Memory B cell (primary cell): ENCODE data around the gene CDIPT.
"Not testable (repeated sequence)": the region's sequence is repeated elsewhere in the genome, so short reads cannot be mapped to it uniquely, and the experiment has no call there.

Experiments used
- ATAC-seq: fragments of 150-1000 bp; cut with Tn5 transposase; 2 replicates; pipeline ENCODE4 v1.10.0; 2021; ENCODE audit warnings: low read depth, mild to moderate bottlenecking, moderate library complexity
- DNase-seq, 2 donors: peaks; one replicate each; pipeline ENCODE4 v3.0.0; 2022; ENCODE audit warnings: low spot score in 2 of 2
- H3K27ac Mint-ChIP-seq: one replicate; pipeline ENCODE4 v1.8.0; 2022; ENCODE audit warnings: mild to moderate bottlenecking, moderate library complexity, mixed read lengths
- H3K27me3 Mint-ChIP-seq: one replicate; pipeline ENCODE4 v1.8.0; 2022; ENCODE audit warnings: mixed read lengths
- H3K36me3 Mint-ChIP-seq: one replicate; pipeline ENCODE4 v1.8.0; 2022; ENCODE audit warnings: mild to moderate bottlenecking, mixed read lengths
- H3K4me1 Mint-ChIP-seq: one replicate; pipeline ENCODE4 v1.8.0; 2022; ENCODE audit warnings: mixed read lengths
- H3K4me3 Mint-ChIP-seq: one replicate; pipeline ENCODE4 v1.8.0; 2022; ENCODE audit warnings: mild to moderate bottlenecking, moderate library complexity, mixed read lengths
- H3K9me3 Mint-ChIP-seq: one replicate; pipeline ENCODE4 v1.8.0; 2022; ENCODE audit warnings: mixed read lengths

Gene CDIPT, protein sequence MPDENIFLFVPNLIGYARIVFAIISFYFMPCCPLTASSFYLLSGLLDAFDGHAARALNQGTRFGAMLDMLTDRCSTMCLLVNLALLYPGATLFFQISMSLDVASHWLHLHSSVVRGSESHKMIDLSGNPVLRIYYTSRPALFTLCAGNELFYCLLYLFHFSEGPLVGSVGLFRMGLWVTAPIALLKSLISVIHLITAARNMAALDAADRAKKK

DNA sequence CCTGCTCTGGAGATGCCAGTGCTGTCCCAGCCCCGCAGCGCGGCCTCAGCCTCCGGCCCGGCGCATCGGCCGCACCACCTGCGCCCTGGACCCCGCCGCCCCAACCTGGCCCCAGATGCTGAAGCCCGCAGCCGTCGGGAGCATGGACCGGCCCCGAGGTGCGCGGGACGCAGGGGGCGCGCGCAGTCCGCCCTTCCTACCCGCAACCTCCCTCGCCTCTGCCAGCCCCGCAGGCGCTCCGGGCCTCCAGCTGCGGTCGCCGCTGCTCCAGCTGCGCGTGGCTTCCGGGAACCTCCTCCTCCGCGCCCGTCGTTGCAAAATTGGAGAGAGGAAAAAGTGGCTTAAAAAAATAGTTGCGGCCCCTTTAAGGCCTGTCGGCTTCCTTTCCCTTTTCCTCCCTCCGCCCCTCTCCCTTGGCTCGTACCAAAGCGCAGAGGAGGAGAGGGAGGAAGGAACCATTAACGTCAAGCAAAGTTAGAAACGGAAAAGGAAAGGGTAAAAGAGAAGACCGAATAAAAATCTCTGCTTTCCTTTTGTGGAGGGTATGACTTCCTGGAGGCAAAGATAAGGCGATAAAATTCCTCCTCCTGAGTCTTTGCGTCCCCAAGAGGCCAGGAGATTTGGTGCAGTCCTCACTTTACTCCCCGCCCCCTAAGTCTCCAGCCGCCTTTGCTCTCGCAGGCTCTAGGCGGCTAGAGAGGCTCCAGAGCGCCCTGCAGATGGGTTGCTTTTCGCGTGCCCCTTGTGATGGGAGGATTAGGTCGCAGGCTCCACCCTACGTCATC lies at the start of gene CDIPT:
CDIPT (minus strand) TSS at position 343 of the 785 bp plus-strand sequence. CDS start 369 bp downstream, outside the sequence.
- ATAC-seq (peak; percentile 98), DNase-seq (peak; percentile 88 to 90)
- peaks cover 7% of the 10 kb centered on the region for H3K27me3 Mint-ChIP-seq
- no peaks in the 10 kb centered on the region for H3K9me3 Mint-ChIP-seq
- peaks cover 13% of the 10 kb centered on the region for H3K4me1 Mint-ChIP-seq
- peak within 1 kb of the TSS; percentile 98 for H3K4me3 Mint-ChIP-seq
- peak within 1 kb of the TSS; percentile 96 for H3K27ac Mint-ChIP-seq
- H3K36me3 Mint-ChIP-seq, result peaks cover 15% of the 10 kb centered on the region

DNA sequence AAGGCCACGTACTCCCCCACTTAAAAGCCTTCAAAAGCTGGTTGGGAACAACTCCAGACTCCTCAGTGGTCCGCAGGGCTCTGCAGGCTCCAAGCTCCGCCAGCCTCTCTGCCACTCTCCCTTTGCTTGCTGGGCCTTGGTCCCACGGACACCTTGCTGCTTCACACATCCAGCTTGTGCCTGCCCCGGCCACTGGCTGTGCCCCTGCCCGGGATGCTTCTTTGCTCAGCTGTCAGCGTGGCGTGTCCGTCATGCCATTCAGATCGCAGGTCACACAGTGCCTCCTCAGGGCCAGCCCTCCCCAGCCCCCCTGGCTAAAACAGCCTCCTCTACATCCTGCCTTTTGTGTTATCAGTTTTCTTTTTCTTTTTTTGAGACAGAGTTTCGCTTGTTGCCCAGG lies 49.1 kb upstream of the CDIPT start:
- ATAC-seq, result no peak
- H3K27me3 Mint-ChIP-seq, result no peaks in the 10 kb centered on the region
- no peaks in the 10 kb centered on the region for H3K9me3 Mint-ChIP-seq
- peaks cover 5% of the 10 kb centered on the region for H3K4me1 Mint-ChIP-seq
- H3K36me3 Mint-ChIP-seq, result peaks cover 24% of the 10 kb centered on the region
- H3K4me3 Mint-ChIP-seq, result no peak overlapping the region
- no peak for DNase-seq
- no peak overlapping the region for H3K27ac Mint-ChIP-seq

DNA sequence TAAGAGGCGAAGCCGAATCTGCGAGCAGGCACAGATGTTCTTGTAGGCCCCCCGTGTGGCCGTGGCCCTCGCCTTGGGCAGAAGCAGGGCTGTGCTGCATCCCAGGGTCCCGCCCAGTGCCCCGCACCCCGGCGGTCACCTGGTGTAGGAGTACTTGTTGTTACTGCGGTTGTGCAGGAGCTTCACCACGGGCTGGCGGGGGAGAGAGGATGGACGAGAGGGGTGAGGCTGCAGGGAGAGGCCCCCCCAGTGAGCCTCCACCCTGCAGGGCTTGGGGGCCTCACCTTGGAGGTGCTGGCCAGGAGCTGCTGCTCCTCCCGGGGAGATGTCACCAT lies 48.6 kb upstream of the CDIPT start:
- DNase-seq (no peak), ATAC-seq (no peak)
- Mint-ChIP-seq H3K4me1 (peaks cover 5% of the 10 kb centered on the region), H3K9me3 (no peaks in the 10 kb centered on the region), H3K4me3 (no peak overlapping the region), H3K27ac (no peak overlapping the region), H3K36me3 (peaks cover 23% of the 10 kb centered on the region), H3K27me3 (no peaks in the 10 kb centered on the region)

DNA sequence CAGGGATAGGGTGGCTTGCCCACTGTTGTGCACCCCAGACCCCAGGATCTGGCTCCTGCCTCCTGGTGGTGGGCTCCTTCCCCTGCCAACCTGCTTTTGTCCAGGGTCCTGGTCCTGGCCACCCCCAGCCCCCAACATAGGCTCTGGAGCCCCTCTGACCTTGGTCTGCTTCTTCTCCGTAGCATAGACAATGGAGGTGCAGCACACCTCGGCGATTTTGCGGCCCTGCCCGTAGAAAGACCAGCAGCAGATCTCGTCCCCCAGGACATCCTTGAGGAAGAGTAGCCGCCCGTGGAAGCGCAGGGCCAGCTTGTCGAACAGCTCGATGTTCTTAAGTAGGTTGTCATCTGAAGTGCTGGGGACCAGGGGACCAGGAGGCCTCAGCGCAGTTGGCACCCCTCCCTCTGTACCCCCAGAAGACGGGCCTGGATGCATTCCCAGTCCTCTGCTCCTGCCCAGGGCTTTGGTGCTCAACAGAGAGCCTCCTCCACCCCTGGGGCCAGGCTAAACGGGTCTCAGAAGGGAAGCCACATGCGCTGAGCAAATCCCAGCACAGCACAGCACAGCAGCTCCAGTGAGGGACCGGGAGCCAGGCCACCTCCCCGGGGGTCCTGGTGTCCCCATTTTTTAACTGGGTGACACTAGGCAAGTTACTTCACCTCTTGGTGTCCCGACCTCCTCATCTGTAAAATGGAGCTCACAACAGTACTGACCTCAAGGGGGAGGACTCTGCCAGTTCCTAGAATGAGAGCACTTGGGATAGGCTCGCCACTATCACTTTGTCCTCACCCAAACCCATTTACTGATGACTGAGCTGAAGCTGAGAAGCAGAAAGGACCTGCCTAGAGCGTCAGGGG lies 48.0 kb upstream of the CDIPT start:
- DNase-seq (no peak), ATAC-seq (no peak)
- Mint-ChIP-seq H3K4me1 (peaks cover 5% of the 10 kb centered on the region), H3K4me3 (no peak overlapping the region), H3K27ac (no peak overlapping the region), H3K36me3 (peaks cover 24% of the 10 kb centered on the region), H3K27me3 (no peaks in the 10 kb centered on the region), H3K9me3 (no peaks in the 10 kb centered on the region)

DNA sequence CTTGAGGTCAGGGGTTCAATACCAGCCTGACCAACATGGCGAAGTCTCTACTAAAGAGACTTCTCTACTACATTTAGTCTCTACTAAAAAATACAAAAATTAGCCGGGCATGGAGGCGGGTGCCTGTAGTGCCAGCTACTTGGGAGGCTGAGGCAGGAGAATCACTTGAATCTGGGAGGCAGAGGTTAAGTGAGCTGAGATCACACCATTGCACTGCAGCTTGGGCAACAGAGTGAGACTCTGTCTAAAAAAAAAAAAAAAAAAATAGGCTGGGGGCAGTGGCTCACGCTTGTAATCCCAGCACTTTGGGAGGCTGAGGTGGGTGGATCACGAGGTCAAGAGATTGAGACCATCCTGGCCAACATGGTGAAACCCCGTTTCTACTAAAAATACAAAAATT lies 46.8 kb upstream of the CDIPT start:
- H3K36me3 Mint-ChIP-seq, result peaks cover 16% of the 10 kb centered on the region
- not testable (repeated sequence) for H3K4me3 Mint-ChIP-seq, H3K27me3 Mint-ChIP-seq, H3K9me3 Mint-ChIP-seq, DNase-seq, H3K27ac Mint-ChIP-seq, H3K4me1 Mint-ChIP-seq, ATAC-seq

DNA sequence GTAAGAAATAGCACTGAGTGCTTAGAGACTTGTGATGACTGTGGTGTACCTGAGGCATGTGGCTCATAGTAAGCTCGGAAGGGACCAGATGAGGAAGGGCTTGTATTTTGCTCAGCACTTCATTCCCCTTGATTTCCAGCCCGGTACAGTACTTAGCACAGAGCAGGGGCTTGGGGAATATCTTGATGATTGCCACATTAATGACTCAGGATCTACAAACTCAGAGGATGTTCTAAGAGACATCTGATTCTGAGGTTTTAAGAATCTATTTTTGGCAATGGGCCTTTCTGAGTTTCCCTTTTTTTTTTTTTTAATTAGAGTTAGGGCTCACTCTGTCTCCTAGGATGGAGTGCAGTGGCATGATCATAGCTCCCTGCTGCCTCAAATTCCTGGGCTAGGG lies 46.4 kb upstream of the CDIPT start:
- Mint-ChIP-seq H3K27me3 (no peaks in the 10 kb centered on the region), H3K27ac (no peak overlapping the region), H3K9me3 (no peaks in the 10 kb centered on the region), H3K4me3 (no peak overlapping the region), H3K4me1 (peaks cover 5% of the 10 kb centered on the region), H3K36me3 (peaks cover 16% of the 10 kb centered on the region)
- DNase-seq (no peak), ATAC-seq (no peak)

DNA sequence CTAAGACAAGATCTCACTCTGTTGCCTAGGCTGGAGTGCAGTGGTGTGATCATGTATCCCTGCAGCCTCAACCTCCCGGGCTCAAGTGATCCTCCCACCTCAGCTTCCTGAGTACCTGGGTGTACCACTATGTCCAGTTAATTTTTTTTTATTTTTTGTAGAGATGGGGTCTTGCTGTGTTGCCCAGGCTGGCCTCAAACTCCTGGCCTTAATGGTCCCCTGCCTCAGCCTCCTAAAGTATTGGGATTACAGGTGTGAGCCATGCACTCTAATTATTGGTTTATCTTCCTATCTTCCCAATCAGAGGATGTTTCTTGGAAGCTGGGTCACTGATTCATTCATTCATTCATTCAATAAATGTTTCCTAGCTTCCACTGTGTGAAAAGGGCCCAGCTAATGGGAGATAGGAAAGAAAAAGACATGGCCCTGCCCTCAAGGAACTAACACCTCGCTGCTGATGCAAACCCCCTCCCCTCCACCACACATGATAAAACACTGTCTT lies 45.7 kb upstream of the CDIPT start:
- Mint-ChIP-seq H3K36me3 (peaks cover 15% of the 10 kb centered on the region), H3K27me3 (no peaks in the 10 kb centered on the region), H3K4me3 (no peak overlapping the region), H3K27ac (no peak overlapping the region), H3K9me3 (no peaks in the 10 kb centered on the region), H3K4me1 (peaks cover 5% of the 10 kb centered on the region)
- DNase-seq, result no peak
- no peak for ATAC-seq

DNA sequence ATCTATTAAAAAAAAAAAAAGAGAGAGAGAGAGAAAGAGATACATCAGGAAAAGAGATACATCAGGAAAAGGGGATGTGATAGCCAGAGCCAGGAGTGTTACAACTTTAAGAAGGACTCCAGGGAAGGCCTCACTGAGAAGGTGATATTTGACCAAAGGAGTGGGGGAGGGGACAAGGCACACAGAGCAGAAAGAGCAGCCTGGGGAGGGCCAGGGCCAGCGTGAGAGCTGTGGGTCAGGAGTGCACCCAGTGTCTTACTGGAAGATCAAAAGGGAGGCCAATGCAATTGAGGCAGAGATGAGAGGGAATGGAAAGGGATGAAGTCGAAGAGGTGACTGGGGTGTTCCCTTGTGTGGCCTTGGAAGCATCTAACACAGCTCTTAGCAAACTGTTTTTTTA lies 44.9 kb upstream of the CDIPT start:
- Mint-ChIP-seq H3K27ac (no peak overlapping the region), H3K36me3 (peaks cover 10% of the 10 kb centered on the region), H3K4me3 (no peak overlapping the region), H3K4me1 (peaks cover 5% of the 10 kb centered on the region), H3K27me3 (no peaks in the 10 kb centered on the region), H3K9me3 (no peaks in the 10 kb centered on the region)
- no peak for ATAC-seq
- no peak for DNase-seq

DNA sequence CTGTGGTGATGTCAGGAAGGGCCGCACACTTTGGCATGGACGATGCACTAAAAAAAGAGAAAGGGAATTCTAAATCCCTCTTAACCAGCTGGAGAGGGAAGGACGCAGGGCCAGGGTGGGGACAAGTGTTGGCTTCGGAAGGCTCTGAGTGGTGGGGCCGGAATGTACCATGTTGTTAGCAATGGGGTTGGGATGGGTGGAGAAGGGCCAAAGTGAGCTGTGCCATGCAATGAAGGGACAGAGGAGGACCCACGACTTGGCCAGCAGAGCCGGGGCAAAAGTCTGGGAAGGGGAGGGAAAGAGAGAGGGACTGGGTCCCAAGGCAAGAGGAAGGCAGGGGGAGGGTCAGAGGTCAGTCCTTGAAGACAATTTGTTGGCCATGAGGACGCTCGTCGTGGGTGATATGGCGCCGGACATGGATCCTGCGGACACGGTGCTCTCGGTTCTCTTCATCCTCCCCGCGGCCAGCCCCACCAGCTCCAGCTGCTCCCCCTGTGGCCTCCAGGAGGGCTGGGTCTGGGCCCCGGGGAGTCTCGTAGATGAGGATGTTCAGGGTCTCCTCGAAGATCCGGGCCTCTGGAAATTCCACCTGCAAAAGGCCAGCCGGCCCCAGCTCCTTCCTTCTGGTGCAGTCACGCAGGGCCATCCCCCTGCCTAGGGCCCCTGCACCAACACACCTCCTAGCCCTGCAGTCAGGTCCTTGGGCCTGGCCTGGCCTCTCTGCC lies 43.7 kb upstream of the CDIPT start:
- ATAC-seq (no peak), DNase-seq (no peak)
- Mint-ChIP-seq H3K4me3 (no peak overlapping the region), H3K27me3 (peaks cover 2% of the 10 kb centered on the region), H3K4me1 (peaks cover 5% of the 10 kb centered on the region), H3K9me3 (no peaks in the 10 kb centered on the region), H3K27ac (no peak overlapping the region), H3K36me3 (peaks cover 10% of the 10 kb centered on the region)

DNA sequence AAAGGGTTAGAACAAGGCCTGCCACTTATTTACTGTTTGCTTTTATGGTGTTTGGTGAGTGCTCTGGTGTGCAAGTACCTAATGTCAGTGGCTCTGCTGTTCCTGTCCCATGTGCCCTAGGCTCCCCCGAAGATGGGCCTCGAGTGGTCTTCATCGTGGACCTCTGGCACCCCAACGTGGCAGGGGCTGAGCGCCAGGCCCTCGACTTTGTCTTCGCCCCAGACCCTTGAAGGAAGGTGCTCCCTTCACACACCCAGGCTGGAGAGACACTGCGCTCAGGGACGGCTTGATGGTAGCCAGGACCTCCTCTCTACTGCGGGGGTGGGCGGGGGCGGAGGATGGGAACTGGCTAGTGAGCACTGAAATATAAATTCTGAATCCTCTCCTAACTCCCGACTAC lies 42.6 kb upstream of the CDIPT start:
- DNase-seq (no peak), ATAC-seq (no peak)
- Mint-ChIP-seq H3K27ac (no peak overlapping the region), H3K9me3 (no peaks in the 10 kb centered on the region), H3K4me3 (no peak overlapping the region), H3K4me1 (peaks cover 7% of the 10 kb centered on the region), H3K27me3 (peaks cover 4% of the 10 kb centered on the region), H3K36me3 (peaks cover 7% of the 10 kb centered on the region)

DNA sequence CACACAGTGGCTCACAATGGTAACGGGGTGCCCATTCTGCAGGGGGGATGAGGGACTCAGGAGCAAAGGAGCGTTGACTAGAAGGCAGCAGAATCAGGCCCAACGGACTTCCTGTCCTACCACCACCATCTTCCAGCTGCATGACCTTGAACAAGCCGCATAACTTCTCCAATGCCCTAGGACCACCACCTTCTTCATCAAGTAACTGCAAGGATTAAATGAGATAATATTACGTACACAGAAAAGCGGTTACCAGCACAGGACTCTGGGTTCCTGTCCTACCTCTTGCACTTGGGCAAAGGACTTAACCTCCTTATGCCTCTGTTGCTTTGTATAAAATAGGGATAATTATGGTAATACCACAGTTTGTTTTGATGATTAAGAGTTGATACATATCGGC lies 41.9 kb upstream of the CDIPT start:
- Mint-ChIP-seq H3K36me3 (peaks cover 7% of the 10 kb centered on the region), H3K4me1 (peaks cover 11% of the 10 kb centered on the region), H3K9me3 (no peaks in the 10 kb centered on the region), H3K27me3 (peaks cover 7% of the 10 kb centered on the region), H3K27ac (no peak overlapping the region), H3K4me3 (no peak overlapping the region)
- no peak for ATAC-seq
- no peak for DNase-seq

DNA sequence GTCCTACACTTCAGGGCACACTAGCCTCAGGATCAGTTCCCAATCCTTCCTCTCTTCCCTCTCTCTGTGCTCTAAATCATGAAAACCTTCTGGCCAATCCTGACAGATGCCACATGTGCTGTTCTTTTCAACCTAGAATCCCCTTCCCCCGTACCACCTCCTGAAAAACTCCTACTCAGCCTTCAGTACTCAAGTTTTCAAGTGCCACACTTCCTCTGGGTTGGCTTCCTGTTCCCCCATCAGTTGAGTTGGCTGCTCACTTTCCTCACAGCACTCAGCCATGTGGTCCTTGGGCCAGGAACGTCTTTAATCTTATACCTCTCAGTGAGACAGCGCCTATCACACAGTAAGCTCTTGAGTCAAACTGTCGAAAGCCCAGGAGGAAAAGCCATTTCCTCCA lies 40.6 kb upstream of the CDIPT start:
- H3K4me3 Mint-ChIP-seq, result no peak overlapping the region
- H3K27me3 Mint-ChIP-seq, result peaks cover 8% of the 10 kb centered on the region
- DNase-seq (no peak), ATAC-seq (no peak)
- H3K27ac Mint-ChIP-seq, result no peak overlapping the region
- H3K4me1 Mint-ChIP-seq, result peaks cover 10% of the 10 kb centered on the region
- peaks cover 6% of the 10 kb centered on the region for H3K36me3 Mint-ChIP-seq
- no peaks in the 10 kb centered on the region for H3K9me3 Mint-ChIP-seq

DNA sequence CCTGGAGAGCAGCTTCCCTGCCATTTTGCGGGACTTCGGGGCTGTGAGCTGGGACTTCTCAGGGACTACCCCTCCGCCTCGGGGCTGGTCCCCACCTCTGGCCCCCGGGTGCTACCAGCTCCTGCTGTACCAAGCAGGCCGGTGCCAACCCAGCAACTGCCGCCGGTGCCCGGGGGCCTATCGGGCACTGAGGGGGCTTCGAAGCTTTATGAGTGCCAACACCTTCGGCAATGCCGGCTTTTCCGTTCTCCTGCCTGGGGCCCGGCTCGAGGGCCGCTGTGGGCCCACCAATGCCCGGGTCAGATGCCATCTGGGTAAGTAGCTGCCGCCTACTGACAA lies 38.5 kb upstream of the CDIPT start:
- ATAC-seq, result no peak
- Mint-ChIP-seq H3K9me3 (no peaks in the 10 kb centered on the region), H3K27me3 (peaks cover 22% of the 10 kb centered on the region), H3K36me3 (peaks cover 6% of the 10 kb centered on the region), H3K4me3 (no peak overlapping the region), H3K27ac (no peak overlapping the region), H3K4me1 (peaks cover 11% of the 10 kb centered on the region)
- DNase-seq, result no peak
